Inferior parietal cortex (tissue), 1 donor: ENCODE data around the gene NKX2-2.

Experiments
- DNase-seq: peaks from one replicate; pipeline ENCODE4 v3.0.0-alpha.2; 2016; ENCODE audit errors: extremely low spot score

Gene NKX2-2

DNA sequence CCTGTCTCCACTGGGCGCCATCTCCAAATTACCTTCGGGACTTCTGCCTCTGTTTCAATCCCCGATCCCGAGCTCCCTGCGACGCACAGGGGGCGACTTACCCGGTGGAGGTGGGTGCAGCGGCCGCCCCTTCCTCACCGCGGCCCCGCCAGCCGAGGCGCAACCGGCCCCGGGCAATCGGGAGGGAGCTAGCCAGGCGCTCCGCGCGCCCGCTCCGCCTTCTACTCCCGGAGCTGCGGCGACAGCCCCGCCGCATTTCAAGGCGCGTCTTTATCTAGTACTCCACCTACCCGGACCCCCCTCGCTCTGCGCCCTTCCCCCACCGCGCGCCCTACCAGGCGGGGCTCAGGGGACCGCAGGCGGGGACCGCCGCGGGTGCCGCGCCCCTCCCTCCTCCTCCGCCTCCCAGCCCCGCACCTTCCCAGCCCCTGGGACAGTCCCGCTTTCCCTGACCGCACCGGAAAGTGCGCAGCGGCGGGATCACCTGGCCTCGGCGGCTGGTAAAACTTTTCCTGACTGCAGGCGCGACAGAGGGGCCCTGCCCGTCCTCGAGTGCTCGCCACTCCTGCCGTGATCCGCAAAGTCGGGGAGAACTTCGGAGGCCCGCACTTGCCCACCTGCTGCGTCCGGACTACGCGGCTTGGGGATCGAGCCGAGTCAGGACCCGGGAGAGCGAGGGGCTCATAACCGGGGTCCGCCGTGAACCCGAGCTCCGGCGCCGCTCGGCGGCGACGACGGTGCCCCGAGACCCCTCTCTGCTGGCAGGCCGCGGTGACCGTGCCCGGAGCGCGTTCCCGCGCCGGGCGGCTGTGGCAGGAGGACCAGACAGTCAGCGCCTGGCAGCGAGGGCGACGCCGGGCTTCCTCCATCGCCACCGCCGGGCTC lies 8.0 kb upstream of the NKX2-2 start:
- DNase-seq, result no peak

DNA sequence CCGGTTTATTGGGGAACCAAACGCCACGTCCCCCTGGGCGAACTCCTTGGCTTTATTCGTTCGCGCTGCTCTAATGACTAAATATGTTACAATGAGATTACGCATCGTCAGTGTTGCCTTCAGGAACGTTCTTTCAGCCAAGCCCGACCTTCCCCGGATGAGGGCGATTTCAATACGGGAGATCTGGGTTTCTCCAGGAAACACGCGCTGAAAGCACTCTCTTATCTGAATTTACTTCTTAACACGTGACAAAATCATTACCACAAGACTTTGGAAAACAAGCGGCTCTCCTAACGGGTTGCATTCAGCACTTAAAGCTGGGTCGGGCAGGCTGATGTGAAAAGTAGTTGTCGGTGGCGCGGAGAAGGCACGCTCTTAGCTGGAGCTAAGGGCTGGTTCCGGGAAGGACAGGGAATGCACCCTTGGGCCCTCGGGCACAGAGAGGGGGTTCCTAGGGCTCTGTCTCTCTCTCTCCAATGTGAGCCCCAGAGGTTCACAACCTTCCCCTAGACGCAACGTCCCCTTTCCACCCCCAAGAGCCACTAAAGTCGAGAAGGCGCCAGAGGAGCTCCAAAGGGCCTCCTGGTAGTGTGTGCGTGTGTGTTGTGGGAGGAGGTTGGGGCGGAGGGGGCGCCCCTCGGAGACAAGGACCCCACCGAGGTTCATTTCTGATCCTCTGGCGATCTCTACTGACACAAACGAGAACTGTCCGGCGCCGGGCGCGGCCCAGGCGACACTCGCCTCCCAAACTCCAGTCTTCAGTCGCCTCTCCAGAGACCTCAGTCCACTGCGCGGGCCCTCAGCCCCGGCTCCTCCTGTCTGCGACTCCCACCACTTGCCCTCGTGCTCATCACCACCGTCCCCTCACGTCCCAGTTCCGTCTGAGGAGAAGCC lies 7.1 kb upstream of the NKX2-2 start:
- DNase-seq, result peak; percentile 61

DNA sequence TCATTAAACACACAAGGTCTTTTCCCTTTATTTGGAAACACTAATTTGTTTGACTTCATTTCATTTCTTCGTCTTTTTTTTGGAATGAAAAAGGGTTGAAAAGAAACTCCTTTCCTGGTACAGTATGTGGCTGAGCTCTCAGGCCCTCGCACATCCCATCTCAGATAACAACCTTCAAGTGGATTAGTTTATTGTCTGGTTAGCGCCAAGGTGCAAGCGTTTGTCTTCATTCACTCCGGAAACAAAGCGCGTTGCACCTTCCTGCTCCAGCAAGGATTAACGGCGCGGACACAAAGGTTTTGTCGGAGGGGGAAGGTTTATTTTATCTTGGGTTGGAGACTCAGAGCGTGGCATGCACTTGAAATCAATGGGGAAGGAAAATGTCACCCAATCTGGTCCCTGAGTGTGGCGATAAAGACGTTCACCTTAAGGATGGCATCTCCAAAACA lies 5.3 kb upstream of the NKX2-2 start:
- no peak for DNase-seq

DNA sequence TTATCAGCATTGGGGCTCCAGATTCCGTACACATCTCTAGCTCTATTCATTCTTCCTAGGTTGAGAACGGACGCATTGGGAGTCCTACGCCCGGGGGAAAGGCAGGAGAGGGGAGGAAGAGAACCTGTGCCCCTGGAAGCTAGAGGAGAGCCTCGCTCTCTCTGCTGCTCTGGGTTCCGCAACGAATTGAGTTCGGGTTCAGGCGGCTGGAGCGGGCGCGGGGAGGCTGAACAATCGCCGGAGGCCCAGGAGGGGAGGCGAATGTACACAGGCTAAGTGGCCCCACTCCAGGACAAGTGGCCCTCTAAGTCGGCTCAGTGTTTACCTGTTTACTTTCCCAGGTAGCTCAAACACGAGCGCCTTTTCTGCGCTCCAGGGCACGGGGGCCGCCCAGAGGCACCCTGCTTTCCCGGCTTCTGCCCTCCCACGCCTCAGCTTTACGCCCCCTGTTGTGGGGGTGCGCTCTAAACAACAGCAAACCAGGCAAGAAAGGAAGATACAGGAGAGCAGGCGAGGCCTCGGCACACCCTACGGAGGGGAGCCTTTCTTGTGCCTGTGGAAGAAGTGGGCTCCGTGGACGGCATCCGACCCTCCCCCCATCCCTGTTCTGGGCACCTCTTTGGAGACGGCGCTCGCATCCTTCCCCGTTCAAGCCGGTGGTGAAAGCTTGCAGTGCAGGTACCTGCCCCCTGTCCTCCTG lies 4.6 kb upstream of the NKX2-2 start:
- DNase-seq, result no peak

DNA sequence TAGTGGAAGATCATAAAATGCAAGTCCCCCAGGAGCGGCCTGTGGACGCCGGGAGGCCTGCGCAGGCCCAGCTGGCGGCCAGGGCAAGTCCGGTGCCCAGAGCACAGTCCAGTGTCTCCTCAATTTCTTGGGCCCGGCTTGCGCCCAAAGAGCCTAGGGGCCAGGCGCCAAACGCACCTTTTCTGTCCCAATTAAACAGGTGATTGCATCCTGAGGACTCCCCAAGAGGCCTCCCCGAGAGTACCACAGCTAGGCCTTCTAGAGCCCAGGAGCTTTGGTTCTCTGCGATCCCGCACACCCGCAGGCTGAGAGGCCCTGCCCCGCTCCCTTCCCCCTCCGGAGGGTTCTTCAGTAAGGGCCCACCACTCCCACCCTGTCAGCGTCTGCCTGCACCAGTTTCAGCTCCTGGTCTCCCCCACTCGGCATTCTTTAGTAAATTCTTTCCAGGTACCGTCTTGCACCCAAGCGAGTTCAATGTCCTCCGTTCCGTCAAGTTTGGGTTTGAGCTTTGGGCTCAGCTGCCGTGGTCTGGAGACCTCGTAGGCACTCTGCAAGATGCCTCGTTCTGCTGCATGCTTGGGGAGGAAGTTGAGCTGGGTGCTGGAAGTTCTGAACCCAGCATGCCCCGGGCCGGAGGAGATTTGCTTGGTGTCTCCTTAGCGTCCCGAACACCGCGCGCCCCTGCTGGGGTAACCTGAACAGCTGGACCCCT lies 3.9 kb upstream of the NKX2-2 start:
- no peak for DNase-seq

GRCh38 chr20:21516861-21517565 lies 3.1 kb upstream of the NKX2-2 start:
- no peak for DNase-seq

DNA sequence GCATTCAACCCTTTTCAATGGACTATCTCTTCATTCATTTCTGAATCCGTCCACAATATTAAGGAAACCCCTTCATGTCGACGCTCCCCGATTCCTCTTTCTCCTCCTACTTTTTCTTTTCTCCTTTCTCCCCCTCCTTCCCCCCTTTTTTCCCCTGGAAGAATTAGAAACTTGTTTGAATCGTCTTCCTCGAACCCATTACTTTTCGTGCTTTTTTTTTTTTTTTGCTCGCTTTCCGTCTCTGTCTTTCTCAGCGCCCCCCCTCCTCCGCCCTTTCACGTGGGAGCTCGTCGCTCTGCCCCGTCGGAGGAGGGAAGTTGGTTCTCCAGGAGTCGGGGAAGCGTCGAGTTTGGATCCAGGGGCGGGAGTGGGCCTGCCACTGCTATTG lies 2.3 kb upstream of the NKX2-2 start:
- DNase-seq, result no peak

- DNase-seq, result peak; percentile 38
Measured at GRCh38 chr20:21515300-21516179, 1.7 kb upstream of the NKX2-2 start.

GRCh38 chr20:21514553-21515251 lies 838 bp upstream of the NKX2-2 start:
- DNase-seq, result no peak

- no peak for DNase-seq
Measured at GRCh38 chr20:21513181-21513663, 642 bp downstream of the NKX2-2 start.

DNA sequence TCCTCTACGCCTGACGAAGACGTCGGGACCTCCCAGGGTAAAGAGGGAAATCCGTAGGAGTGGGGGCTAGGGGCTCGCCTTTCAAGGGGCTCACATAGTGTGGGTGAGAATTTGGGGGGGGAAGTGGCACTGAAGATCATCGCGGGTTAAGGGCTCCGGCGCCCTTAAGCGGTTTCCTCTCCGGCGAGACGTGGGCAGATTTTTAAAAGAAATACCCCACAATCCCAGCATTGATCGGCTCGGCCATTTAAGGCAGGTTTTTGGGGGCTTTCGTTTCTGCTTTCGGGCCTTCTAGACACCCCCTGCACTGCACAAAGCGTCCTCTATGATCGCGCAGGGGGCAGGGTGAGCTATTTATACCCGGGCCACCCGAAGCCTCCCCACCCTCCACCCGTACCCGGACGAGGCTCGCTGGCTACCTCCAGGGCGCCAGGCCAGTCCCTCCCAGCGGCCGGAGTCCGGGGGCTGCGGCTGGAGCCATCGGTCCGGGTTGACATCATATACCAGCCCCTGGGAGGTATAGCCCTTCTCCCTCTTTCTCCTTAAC lies 1.2 kb downstream of the NKX2-2 start:
- peak; percentile 27 for DNase-seq

- DNase-seq, result no peak
Measured at GRCh38 chr20:21511850-21512633, 1.8 kb downstream of the NKX2-2 start.

DNA sequence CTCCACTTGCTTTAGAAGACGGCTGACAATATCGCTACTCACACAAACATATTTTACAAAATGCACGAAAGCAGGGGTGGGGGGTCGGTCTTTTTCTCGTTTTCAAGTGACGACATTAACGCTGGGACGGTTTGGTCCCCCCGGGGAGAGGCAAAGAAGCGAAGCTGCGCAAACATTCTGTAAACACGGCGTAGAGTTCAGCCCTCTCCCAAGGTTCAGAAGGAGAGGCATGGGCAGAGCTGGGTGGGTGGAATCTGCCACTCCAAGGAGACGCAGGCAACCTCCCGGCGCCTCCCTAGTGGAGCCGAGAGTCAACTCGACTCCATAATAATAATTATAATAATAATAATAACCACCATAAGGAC lies 2.4 kb downstream of the NKX2-2 start:
- peak; percentile 44 for DNase-seq

DNA sequence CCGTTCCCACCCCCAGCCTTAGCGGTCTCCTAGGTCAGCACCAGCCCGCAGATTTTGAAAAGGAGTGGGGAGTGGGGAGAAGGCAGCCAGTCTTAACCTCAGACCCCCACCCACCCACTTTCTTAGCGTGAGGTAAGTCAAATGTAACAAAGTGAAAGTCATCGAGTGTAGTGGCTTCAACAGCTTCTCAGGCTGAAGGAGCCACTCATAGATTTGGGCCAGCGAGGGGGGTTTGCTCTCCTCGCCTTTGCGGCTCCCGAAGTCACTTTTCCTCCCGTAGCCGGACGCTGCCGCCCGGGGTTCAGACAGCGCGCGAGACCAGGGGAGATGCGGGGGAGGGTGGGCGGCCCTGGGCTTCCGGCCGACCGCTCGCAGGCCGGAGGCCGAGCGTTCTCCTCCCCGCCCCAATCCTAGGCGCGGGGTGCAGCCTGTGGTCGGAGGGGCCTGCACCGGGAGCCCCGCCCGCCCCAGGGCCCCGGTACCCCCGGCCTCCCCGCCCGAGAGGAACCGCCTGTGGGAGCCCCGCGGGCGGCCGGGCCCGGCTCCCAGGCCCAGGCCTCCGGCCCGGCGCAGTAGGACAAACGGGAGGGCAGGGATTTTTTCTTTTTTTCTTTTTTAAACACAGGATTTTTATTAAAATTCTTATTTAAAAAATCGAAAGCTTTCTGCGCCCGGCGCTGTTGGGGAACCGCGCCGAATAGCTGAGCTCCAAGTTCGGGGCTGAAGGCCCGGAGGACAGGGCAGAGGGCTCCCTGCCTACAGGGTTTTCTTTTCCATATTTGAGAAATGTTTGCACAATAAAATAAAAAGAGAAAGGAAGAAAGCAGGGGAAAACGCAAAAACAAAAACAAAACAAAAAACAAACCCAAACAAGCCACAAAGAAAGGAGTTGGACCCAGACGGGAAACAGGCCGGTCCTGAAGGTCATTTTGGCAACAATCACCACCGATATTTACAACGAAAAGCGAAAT lies 3.2 kb downstream of the NKX2-2 start:
- DNase-seq, result peak; percentile 47

DNA sequence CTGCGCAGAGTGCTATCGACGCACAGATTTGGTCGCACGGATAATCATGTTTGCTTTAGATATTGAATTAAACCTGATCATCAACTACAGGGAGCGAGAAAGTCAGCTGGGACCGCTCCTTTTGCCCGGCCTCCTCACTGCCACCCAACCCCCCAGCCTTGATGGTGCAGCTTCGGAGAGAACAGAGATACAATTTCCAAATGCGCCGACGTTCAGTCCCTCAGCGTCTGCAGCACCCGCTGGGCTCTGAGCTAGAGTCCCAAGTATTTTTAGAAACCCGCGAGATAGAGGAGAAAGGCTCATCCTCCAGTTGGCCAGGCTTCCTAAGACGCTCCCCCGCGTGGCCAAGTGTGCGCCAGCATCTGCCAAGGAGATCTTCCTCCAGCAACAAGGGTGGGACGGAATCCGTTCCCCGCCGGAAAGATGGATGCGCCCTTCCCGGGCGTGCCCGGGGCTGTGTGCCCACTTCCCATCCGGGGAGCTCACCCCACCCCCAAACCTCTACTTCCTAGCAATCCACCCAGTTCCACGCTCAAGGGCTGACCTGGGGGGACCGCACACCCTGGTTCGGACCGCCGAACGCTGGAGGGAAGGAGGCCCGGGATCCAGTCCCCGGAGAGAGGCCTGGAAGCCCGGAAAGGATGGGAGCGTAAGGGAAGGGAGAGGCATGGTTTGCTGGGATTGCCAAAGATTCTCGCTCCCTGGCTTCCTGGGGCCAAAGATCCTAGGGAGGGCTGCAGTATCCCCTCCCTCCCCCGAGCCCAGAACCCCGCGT lies 4.1 kb downstream of the NKX2-2 start:
- peak; percentile 38 for DNase-seq

DNA sequence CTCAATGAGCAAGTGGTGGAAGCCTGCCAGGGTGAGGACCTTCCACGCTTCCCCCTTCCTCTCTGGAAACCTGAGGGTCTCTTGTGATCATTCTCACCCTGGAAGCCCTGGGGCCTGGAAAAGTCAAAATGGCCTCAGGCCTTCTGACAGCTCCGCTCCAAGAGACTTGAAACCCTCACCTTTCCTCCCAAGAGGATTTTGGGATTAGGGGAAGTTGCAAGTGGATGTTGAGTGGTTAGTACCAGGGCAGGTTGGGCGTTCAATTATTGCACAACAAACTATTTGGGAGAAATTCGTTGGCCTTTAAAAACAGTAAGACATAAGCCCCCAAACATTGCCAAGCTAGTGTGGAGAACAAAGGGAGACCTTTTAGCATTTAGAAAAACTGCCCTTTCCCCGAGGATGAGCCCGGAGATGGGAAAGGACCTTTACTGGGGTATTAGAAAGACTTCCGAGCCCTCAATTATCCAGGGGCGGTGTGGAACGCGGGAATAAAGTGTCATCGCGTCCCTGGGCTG lies 4.7 kb downstream of the NKX2-2 start:
- DNase-seq, result no peak
